Activated T-cell treated with anti-CD3 and anti-CD28 coated beads for 48 hours (primary cell): ENCODE measurements around the gene CABLES1.
"Not testable (repeated sequence)": the region's sequence is repeated elsewhere in the genome, so short reads cannot be mapped to it uniquely, and the experiment has no call there.

Experiments used
- DNase-seq: peaks from one replicate; pipeline ENCODE4 v3.0.0-alpha.2; 2020; ENCODE audit warnings: low read depth

Gene CABLES1, protein sequence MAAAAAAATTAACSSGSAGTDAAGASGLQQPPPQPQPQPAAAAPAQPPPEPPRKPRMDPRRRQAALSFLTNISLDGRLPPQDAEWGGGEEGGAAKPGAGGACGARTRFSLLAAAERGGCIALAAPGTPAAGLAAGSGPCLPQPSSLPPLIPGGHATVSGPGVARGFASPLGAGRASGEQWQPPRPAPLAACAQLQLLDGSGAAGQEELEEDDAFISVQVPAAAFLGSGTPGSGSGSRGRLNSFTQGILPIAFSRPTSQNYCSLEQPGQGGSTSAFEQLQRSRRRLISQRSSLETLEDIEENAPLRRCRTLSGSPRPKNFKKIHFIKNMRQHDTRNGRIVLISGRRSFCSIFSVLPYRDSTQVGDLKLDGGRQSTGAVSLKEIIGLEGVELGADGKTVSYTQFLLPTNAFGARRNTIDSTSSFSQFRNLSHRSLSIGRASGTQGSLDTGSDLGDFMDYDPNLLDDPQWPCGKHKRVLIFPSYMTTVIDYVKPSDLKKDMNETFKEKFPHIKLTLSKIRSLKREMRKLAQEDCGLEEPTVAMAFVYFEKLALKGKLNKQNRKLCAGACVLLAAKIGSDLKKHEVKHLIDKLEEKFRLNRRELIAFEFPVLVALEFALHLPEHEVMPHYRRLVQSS

GRCh38 chr18:23134780-23135549 lies at the start of gene CABLES1:
Gene CABLES1 (plus strand): TSS chr18:23135485. CDS start chr18:23135763, 278 bp downstream.
- peak; percentile 21 for DNase-seq

DNA sequence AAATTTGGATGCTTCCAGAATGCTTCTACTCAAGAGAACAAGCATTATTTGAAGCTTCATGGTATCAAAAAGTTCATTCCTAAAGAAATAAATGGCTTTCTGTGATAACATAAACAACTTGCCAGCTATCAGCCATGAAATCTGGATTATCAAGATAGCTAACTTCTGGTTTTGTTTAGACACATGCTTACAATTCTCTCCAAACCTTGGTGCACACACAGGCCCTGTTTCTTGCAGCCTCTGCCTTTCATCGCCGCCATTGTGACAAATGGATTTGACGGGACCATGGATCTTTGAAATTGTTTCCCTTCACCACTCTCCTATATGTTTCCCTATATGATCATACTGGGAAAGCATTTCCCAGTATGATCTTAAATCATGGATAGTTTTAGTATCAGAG lies 47.9 kb upstream of the CABLES1 start:
- DNase-seq = no peak

DNA sequence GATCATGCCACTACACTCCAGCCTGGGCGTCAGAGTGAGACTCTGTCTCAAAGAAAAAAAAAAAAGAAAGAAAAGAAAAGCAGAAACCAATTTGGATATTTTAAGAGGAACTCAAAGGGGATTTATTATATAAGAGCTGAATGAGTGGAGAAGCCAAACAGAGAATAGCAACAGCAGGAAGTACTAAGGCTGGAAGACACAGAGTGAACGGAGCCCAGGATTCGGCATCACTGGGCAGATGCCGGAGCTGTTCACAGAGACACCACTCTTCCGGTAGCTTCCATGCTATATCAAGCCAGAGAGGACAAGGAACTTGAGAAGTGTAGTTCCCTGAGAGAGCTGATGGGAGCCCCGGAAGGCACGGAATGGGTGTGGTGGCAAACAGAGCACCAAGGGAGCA lies 47.0 kb upstream of the CABLES1 start:
- no peak for DNase-seq

DNA sequence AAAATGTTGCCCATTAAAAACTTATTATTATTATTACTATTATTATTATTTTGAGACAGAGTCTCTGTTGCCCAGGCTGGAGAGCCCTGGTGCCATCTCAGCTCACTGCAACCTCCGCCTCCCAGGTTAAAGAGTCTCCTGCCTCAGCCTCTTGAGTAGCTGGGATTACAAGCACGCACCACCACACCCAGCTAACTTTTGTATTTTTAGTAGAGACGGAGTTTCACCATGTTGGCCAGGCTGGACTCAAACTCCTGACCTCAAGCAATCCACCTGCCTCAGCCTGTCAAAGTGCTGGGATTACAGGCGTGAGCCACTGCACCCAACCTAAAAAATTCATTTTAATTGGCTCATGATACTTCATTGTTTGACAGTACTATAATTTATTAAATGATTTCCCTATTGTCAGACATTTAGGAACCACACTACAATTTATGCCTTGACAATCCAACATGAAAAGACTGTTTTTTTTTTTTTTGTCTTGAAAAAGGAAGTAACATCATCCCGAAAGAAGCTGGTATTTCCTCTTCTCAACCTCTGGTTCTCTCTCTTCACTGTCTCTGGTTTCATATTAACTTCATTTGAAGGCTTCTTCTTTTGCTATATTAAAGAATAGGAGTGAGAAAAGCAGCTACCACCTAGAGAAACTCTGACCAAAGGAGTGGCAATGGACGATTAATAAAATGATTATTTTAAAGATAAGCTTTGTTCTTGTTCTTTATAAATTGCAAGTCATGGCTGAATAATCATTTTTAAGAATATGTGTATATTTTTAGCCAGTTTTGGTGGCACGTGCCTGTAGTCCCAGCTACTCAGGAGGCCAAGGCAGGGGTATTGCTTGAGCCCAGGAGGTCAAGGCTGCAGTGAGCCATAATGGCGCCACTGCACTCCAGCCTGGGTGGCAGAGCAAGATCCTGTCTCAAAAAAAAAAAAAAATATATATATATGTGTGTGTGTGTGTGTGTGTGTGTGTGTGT lies 44.0 kb upstream of the CABLES1 start:
- DNase-seq = not testable (repeated sequence)

- no peak for DNase-seq
Observed at GRCh38 chr18:23092121-23092520, 43.2 kb upstream of the CABLES1 start.

- not testable (repeated sequence) for DNase-seq
Observed at GRCh38 chr18:23093130-23093529, 42.2 kb upstream of the CABLES1 start.

DNA sequence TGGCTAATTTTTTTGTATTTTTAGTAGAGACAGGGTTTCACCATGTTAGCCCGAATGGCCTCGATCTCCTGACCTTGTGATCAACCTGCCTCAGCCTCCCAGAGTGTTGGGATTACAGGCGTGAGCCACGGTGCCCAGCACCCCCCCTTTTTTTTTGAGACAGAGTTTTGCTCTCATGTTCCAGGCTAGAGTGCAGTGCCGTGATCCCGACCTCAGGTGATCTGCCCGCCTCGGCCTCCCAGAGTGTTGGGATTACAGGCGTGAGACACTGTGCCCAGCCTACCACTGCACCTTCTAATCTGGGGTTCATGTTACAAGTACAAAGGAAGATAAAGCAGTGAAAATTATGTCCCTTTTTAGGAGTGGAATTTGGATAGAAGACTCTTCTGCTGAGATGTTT lies 41.5 kb upstream of the CABLES1 start:
- no peak for DNase-seq

DNA sequence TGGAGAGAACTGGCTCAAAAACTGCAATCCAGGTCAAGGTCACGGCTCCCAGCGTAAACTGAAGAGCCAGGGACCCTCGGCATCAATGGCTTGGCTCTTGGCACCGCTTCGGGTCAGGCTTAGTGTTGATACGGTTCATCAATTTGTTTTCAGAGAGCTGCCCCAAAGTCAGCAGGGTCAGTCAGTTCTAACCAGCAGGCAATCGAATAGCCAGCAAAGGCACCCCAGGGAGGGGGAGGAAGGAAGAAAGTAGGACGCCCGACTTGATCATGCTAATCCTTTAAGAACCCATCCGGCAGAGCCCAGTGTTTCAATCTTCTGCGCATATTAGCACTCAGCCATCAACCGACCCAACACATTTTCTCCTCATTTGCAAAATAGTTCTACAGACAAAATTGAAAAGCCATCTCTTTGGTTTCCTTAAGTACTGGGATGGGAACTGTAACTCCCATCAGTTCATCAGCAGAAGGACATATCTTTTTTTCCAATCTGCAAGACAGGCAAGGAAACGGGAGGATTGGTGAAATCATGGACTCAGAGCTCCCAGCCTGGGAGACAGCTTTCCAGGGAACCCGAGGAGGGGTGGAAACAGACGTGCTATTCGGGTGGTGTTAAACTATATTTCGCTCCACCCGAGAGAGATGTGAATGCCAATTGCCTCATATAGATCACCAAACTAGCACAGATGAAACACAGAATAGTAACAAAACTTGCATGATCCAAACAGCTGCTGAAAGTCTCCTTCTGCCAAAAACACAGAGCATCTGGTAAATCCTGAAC lies 40.7 kb upstream of the CABLES1 start:
- DNase-seq = no peak

DNA sequence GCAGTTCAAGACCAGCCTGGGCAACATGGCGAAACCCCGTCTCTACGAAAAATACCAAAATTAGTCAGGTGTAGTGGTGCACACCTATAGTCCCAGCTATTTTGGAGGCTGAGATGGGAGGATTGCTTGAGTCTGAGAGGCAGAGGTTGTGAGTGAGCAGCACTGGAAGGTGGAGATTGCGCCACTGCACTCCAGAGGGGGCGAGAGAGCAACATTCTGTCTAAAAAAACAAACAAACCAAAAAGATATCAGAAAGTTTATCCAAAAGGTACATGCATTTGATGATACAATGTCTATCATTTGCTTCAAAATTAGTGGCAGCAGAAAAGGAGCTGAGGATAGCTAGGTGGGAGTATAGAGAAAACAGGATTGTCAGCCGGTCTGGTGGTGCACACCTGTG lies 39.8 kb upstream of the CABLES1 start:
- no peak for DNase-seq

DNA sequence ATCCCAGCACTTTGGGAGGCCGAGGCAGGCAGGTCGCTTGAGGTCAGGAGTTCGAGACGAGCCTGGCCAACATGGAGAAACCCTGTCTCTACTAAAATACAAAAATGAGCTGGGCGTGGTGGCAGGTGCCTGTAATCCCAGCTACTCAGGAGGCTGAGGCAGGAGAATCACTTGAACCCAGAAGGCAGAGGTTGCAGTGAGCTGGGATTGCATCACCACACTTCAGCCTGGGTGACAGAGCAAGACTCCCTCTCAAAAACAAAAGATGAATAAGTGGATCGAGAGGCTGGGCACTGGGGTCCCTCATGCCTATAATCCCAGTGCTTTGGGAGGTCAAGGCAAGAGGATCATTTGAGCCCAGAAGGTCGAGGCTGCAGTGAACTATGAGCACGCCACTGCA lies 38.3 kb upstream of the CABLES1 start:
- DNase-seq = not testable (repeated sequence)

DNA sequence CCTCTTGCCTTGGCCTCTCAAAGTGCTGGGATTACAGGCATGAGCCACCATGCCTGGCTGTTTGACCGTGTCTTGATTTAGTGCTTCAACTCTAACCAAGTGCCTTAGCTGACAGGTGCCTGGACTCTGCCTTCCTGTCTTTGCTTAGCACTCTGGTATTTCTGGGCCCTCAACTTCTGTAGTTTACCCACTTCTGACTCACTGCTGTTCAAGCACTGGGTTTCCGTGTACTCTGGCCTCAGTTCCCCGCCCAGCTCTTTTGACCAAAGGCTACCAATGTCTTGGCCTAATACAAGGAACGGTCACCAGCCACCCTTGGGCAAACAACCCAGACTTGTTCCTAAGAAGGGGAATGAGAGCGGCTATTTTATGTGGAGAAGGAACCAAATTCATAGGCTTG lies 35.7 kb upstream of the CABLES1 start:
- DNase-seq = no peak

DNA sequence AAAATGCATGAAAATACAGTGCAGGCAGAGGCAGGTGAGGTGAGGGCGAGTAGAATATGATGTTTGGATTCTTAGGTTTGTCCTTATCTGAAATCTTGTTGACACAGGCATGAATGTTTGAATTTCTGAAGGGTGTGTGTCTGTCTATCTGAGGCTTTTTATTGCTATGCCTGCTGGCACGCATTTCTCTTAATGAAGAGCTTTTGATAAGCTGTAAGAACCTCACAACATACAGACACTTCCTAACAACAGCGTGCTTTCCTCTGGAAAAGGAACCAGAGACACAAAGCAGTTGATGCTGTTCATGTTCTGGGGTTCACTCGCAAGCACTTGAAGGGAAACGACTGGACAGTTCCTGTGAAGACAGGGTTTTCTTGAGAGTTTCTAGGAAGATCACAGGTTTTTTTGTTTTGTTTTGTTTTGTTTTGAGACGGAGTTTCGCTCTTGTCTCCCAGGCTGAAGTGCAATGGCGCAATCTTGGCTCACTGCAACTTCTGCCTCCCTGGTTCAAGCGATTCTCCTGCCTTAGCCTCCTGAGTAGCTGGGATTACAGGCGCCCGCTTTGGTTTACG lies 33.3 kb upstream of the CABLES1 start:
- no peak for DNase-seq

DNA sequence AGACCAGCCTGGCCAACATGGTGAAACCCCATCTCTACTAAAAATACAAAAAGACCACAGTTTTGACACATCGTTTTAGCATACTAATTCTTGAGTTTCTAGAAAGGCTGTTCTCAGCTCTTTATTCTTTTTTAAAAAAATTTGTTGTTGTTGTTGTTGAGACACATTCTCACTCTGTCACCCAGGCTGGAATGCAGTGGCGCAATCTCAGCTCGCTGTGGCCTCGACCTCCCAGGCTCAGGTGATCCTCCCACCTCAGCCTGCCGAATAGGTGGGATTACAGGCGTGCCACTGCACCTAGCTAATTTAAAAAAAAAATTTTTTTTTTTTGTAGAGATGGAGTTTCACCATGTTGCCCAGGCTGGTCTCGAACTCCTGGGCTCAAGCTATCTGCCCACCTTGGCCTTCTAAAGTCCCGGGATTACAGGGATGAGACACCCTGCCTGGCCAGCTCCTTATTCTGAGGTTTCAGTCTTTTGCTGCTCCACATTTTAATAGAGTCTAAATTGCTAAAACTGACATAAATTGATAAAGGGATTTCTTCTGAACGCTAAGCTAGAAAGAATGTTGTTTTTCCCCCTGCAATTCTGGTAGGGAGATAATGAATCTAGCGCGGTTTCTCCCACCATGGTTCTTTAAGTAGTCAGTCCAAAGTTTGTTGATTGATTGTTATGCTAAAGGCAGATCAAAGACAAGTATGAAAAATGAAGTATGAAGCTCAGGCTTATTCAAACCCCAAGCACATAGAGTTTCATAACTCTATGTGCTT lies 32.6 kb upstream of the CABLES1 start:
- DNase-seq = no peak

DNA sequence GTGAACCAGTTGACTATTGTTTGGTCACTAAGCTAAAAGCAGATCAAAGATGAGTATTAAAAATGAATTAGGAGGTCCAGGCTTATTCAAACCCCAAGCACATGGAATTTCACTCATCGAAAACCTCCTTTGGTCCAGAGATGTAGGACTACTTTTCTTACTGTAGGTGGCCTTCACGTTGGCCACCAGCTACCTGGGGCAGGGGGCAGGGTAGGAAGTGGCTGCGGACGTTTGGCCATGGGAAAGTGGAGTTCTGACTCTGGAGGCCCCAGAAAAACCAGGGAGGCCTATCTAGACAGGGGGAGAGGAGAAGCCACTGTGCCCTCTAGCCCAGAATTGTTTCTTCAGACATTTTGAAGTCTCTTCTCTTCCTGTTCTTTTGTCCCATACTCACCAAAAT lies 31.8 kb upstream of the CABLES1 start:
- no peak for DNase-seq

- DNase-seq = no peak
Observed at GRCh38 chr18:23105030-23105429, 30.3 kb upstream of the CABLES1 start.

DNA sequence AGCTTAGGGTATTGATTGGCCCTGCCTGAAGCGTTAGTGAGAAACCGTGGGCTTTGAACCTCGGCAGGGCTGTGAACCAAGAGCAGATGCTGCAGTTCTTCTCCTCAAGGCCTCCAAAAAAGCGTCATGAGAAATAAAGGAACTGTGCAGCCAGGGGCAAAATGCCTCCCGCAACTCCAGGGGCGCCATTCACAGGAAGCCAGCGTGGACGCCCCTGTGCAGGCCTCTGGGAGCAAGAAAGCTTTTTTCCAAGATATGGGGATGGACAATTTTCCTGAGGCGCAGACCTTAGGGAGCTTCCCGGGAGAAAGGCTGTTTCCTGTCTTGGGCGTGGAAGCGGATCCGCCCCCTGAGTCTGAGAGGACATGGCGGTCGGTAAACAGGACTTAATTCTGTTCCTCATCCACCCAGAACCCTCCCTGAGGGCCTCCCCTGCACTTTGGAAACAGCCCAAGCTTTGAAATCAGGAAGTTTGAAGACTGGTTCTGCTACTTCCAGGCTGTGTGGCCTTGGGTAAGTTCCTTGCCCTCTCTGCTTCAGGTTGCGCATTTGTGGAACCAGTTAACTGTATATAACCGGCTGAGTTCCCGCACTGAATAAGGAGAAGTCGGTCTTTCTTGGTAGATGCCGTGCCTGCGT lies 29.6 kb upstream of the CABLES1 start:
- no peak for DNase-seq

DNA sequence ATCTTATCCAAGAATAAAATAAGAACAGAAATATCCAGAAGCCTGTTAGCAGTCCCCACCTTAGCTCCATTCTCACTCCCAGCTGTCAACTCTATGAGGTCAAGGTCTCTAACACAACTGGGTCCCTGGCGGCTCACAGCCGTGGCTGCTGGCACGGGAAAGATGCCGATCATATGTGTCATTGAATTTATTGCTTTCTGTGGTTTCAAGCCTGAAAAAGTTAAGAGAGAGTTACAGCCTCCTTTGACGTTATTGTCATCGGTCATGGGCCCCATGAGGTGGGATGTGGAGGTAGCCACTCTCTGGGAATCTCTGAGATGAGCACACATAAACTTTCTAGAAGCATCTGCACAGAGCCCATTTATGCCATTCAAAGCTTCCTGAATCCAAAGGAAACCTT lies 28.7 kb upstream of the CABLES1 start:
- DNase-seq = no peak

DNA sequence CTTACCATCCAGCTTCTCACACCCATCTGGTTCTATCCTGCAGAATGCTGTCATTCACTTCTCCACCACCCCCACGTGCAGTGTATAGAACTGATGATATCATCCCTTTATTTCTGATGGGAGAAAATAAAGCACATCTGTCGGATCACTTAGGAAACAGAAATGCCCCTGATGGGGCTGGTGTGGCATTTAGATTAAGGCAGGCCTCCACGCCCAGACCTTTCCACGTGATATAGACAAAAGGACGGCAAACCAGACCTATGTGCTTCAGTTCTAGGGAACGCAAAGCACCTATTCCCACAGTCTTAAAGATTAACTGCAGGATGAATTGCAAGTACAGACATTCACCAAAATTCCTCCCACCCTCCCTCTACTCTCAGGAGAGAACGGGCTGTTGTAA lies 27.6 kb upstream of the CABLES1 start:
- DNase-seq = no peak

GRCh38 chr18:23108496-23108895 lies 26.8 kb upstream of the CABLES1 start:
- DNase-seq = no peak
